A673 (cell line): ENCODE measurements around the gene TAAR8.

ENCODE experiments used
- CTCF ChIP-seq: fragments of 300-800, 200-600 bp; sonication (generic); conservative IDR thresholded peaks from 2 replicates; pipeline ENCODE4 v1.5.1; 2017; ENCODE audit warnings: low read depth, mild to moderate bottlenecking, antibody characterized with exemption, low read length, moderate library complexity, mixed read lengths
- EZH2 ChIP-seq: fragments of 200-600 bp; sonication (generic); IDR thresholded peaks from 2 replicates; pipeline ENCODE4 v1.6.1; 2017; ENCODE audit warnings: borderline replicate concordance, low read depth, mild to moderate bottlenecking, mixed read lengths, antibody characterized with exemption, low read length; ENCODE audit not compliant: poor library complexity, severe bottlenecking

GRCh38 chr6:132552372-132552771 is at the start of gene TAAR8:
- TF ChIP-seq CTCF: no peak
- no peak for TF ChIP-seq EZH2
